K562 (cell line): ENCODE data around the gene ARMH3. TPM values are rescaled to one million over a fixed set of nuclear protein-coding genes. Genes with fewer than 3 reads are reported as not detected.
A peak's percentile ranks its signal among the peaks of the same experiment; 100 is the strongest.

Source experiments
- CBFB ChIP-seq: sonication (generic); formaldehyde crosslinking; IDR thresholded peaks from 2 replicates; pipeline ENCODE4 v1.4.0; 2020; ENCODE audit warnings: mild to moderate bottlenecking, missing genetic modification reagents
- CBX3 ChIP-seq, 2 experiments: IDR thresholded peaks; 1 replicate in 1 of 2; 2 replicates in 1 of 2; pipeline ENCODE4 v1.6.1; 2012; ENCODE audit warnings: inconsistent platforms in 2 of 2, low read length in 2 of 2, borderline replicate concordance in 1 of 2, control low read depth in 1 of 2
- CREB5 ChIP-seq: fragments of 250-450 bp; sonication (Bioruptor Pico); IDR thresholded peaks from 2 replicates; pipeline ENCODE4 v1.5.0; 2020; ENCODE audit warnings: mild to moderate bottlenecking
- CREM ChIP-seq: IDR thresholded peaks from 2 replicates; pipeline ENCODE4 v1.6.1; 2014; ENCODE audit warnings: antibody characterized with exemption, low read depth
- CXXC5 ChIP-seq: fragments of 250-450 bp; sonication (Bioruptor Pico); IDR thresholded peaks from 2 replicates; pipeline ENCODE4 v1.8.0; 2022; ENCODE audit warnings: inconsistent platforms, mild to moderate bottlenecking, moderate library complexity
- ELK1 ChIP-seq: sonication (generic); formaldehyde crosslinking; IDR thresholded peaks from 2 replicates; pipeline ENCODE4 v1.8.1; 2022; ENCODE audit warnings: missing genetic modification reagents
- ESRRB ChIP-seq: fragments of 250-450 bp; sonication (Bioruptor Pico); IDR thresholded peaks from 2 replicates; pipeline ENCODE4 v1.5.0; 2020; ENCODE audit warnings: mild to moderate bottlenecking, moderate library complexity, borderline replicate concordance
- FOSL1 ChIP-seq: fragments of 200-800 bp; sonication (Bioruptor generic); conservative IDR thresholded peaks from 2 replicates; pipeline ENCODE4 v1.6.1; 2016; ENCODE audit warnings: missing genetic modification characterization, missing compliant biosample characterization
- FOXK1 ChIP-seq: sonication (generic); formaldehyde crosslinking; IDR thresholded peaks from 2 replicates; pipeline ENCODE4 v1.8.0; 2022; ENCODE audit warnings: missing genetic modification reagents, mild to moderate bottlenecking, borderline replicate concordance
- FOXK2 ChIP-seq, 2 experiments: fragments of 450-650 bp; IDR thresholded peaks in 1 of 2; conservative IDR thresholded peaks in 1 of 2; 2 replicates each; pipeline ENCODE4 v1.6.1; 2016; ENCODE audit warnings: low read depth in 2 of 2, mild to moderate bottlenecking in 1 of 2
- MAZ ChIP-seq, 2 experiments: fragments of 450-650 bp in 1 of 2; sonication (generic) in 1 of 2; formaldehyde crosslinking; IDR thresholded peaks in 1 of 2; conservative IDR thresholded peaks in 1 of 2; 2 replicates each; pipeline versions ENCODE4 v1.4.0 to v1.5.0; 2020; ENCODE audit warnings: mild to moderate bottlenecking in 1 of 2, missing genetic modification reagents in 1 of 2
- NFRKB ChIP-seq: fragments of 450-650 bp; IDR thresholded peaks from 2 replicates; pipeline ENCODE4 v1.6.1; 2016; ENCODE audit warnings: low read depth
- NR1H2 ChIP-seq: sonication (generic); formaldehyde crosslinking; IDR thresholded peaks from 2 replicates; pipeline ENCODE4 v1.4.0; 2020; ENCODE audit warnings: mild to moderate bottlenecking, missing genetic modification reagents
- PHB ChIP-seq: fragments of 250-450 bp; sonication (Bioruptor Pico); IDR thresholded peaks from 2 replicates; pipeline ENCODE4 v1.5.0; 2021
- PHB2 ChIP-seq: fragments of 450-650 bp; IDR thresholded peaks from 2 replicates; pipeline ENCODE4 v1.6.1; 2017; ENCODE audit warnings: low read depth
- SAFB ChIP-seq: fragments of 200-400 bp; formaldehyde crosslinking; IDR thresholded peaks from 2 replicates; pipeline ENCODE4 v1.6.1; 2017; ENCODE audit warnings: low read depth, low read length, borderline replicate concordance
- SNAPC5 ChIP-seq: fragments of 250-450 bp; sonication (Bioruptor Pico); IDR thresholded peaks from 2 replicates; pipeline ENCODE4 v1.8.0; 2021; ENCODE audit warnings: moderate library complexity, mild to moderate bottlenecking, inconsistent platforms
- SPI1 ChIP-seq: IDR thresholded peaks from 2 replicates; pipeline ENCODE4 v1.6.1; 2011; ENCODE audit warnings: low read depth, low read length, control low read depth, borderline replicate concordance
- SREBF1 ChIP-seq: fragments of 150-350 bp; IDR thresholded peaks from 2 replicates; pipeline ENCODE4 v1.6.1; 2014; ENCODE audit warnings: antibody characterized with exemption, low read depth, low read length, borderline replicate concordance
- SRSF3 ChIP-seq: fragments of 200-400 bp; formaldehyde crosslinking; IDR thresholded peaks from 2 replicates; pipeline ENCODE4 v1.6.1; 2016; ENCODE audit warnings: mild to moderate bottlenecking, low read length, moderate library complexity; ENCODE audit not compliant: insufficient read depth
- TRIM24 ChIP-seq, 2 experiments: fragments of 450-650 bp; IDR thresholded peaks; 2 replicates each; pipeline ENCODE4 v1.6.1; 2016
- XRCC5 ChIP-seq: fragments of 200-400 bp; formaldehyde crosslinking; IDR thresholded peaks from 2 replicates; pipeline ENCODE4 v1.6.1; 2017; ENCODE audit warnings: low read depth, mild to moderate bottlenecking, low read length
- ZNF121 ChIP-seq: sonication (generic); formaldehyde crosslinking; conservative IDR thresholded peaks from 2 replicates; pipeline ENCODE4 v1.8.0; 2022; ENCODE audit warnings: missing genetic modification reagents
- ZNF717 ChIP-seq: fragments of 250-450 bp; sonication (Bioruptor Pico); IDR thresholded peaks from 2 replicates; pipeline ENCODE4 v1.5.0; 2021
- ZSCAN32 ChIP-seq: fragments of 450-650 bp; formaldehyde crosslinking; IDR thresholded peaks from 2 replicates; pipeline ENCODE4 v1.4.0; 2020; ENCODE audit warnings: mild to moderate bottlenecking, moderate library complexity
- polyA plus RNA-seq, 8 experiments: library from polyadenylated mRNA; depleted of rRNA in 4 of 8; stranded (reverse) in 5 of 8; unstranded in 3 of 8; fragments of >200 nt; fragmentation: Nextera tagmentation in 2 of 8; fragmentation: Illumina TruSeq in 1 of 8; extraction: Ambion mirVana in 2 of 8; extraction: Trizol in 1 of 8; gene quantifications; 2 replicates each; pipeline versions ENCODE4 v1.2.1 to v1.2.3, GENCODE V29; 2011 to 2014; ENCODE audit warnings: inconsistent platforms in 1 of 8, missing spikeins in 1 of 8
- total RNA-seq, 7 experiments: library from RNA; depleted of rRNA in 6 of 7; stranded (reverse); fragments of >200 nt in 6 of 7; fragmentation: Illumina TruSeq in 2 of 7; extraction: Trizol in 2 of 7; gene quantifications; 2 replicates each; pipeline versions ENCODE4 v1.2.1 to v1.2.3, GENCODE V29; 2011 to 2021; ENCODE audit warnings: low replicate concordance in 1 of 7
- TF ChIP-seq, protein P1 (sequence below), 2 experiments: fragments of 250-450 bp in 1 of 2; fragments of 450-650 bp in 1 of 2; sonication (Bioruptor Pico) in 1 of 2; IDR thresholded peaks; 2 replicates each; pipeline versions ENCODE4 v1.6.1 to v1.8.0; 2016 to 2021; ENCODE audit warnings: mild to moderate bottlenecking in 2 of 2, moderate library complexity in 2 of 2, missing compliant biosample characterization in 1 of 2, missing genetic modification characterization in 1 of 2

The ARMH3 gene
- total and polyA plus RNA-seq, 9 of the 15 experiments (the other 6 are each of a cell fraction or from before 2014, with no cell fraction given): 0.29 to 0.73 TPM; not detected in 7

- no peak for TF ChIP-seq CREB5 (CRISPR knock-in tag)
- no peak for TF ChIP-seq ELK1 (CRISPR knock-in tag)
- peak in 1 of 2 experiments; percentile 73; a peak in 2 of 4 replicates for TF ChIP-seq TRIM24 (IDR thresholded peaks at IDR 0.05)
- no peak for TF ChIP-seq CBFB (CRISPR knock-in tag)
- TF ChIP-seq SREBF1: peak; percentile 95
- peak; percentile 85 for TF ChIP-seq XRCC5
- 0 out of 2 replicates have a peak, but pooled peaks have one; percentile 19 for TF ChIP-seq FOSL1
- TF ChIP-seq SNAPC5 (CRISPR knock-in tag): no peak
- TF ChIP-seq FOXK2 (conservative IDR thresholded peaks at IDR 0.05 in 1 of 2, IDR thresholded peaks at IDR 0.05 in 1 of 2; ENCODE audit: low read depth in 2 of 2): peak; percentile 97 to 100
- TF ChIP-seq SRSF3: no peak
- no peak for TF ChIP-seq PHB2
- no peak for TF ChIP-seq ZNF717 (CRISPR knock-in tag)
- no peak for TF ChIP-seq NR1H2 (CRISPR knock-in tag)
- TF ChIP-seq NFRKB: peak; percentile 44; the same call in 1 of the 2 replicates
- peak; percentile 67 for TF ChIP-seq CXXC5 (CRISPR knock-in tag)
- TF ChIP-seq ZNF121 (CRISPR knock-in tag): no peak
- peak; percentile 38; the same call in 1 of the 2 replicates for TF ChIP-seq FOXK1 (CRISPR knock-in tag)
- no peak for TF ChIP-seq SPI1
- peak; percentile 80 to 84 for TF ChIP-seq MAZ (CRISPR knock-in tag; conservative IDR thresholded peaks at IDR 0.05 in 1 of 2, IDR thresholded peaks at IDR 0.05 in 1 of 2)
- no peak for TF ChIP-seq ESRRB (CRISPR knock-in tag)
- TF ChIP-seq PHB (CRISPR knock-in tag): 0 out of 2 replicates have a peak, but pooled peaks have one; percentile 55
- TF ChIP-seq CREM: peak; percentile 71; the same call in 1 of the 2 replicates
- no peak for TF ChIP-seq ZSCAN32 (CRISPR knock-in tag)
- TF ChIP-seq, protein P1, sequence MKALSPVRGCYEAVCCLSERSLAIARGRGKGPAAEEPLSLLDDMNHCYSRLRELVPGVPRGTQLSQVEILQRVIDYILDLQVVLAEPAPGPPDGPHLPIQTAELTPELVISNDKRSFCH (CRISPR knock-in tag; IDR thresholded peaks at IDR 0.05): no peak
- TF ChIP-seq, protein P1 (tag; IDR thresholded peaks at IDR 0.05): no peak
- no peak for TF ChIP-seq CBX3 (IDR thresholded peaks at IDR 0.05; ENCODE audit: borderline replicate concordance in 1 of 2, low read length in 2 of 2)
- no peak for TF ChIP-seq SAFB
Measured at GRCh38 chr10:101818119-101818871, 237.7 kb downstream of the ARMH3 start, which contains the start of gene OGA (continued).
